K562 (cell line): ENCODE results near the gene FOXL3. TPM values are rescaled to one million over a fixed set of nuclear protein-coding genes. Genes with fewer than 3 reads are reported as not detected.

Experiments
- ATAC-seq: fragments of 200-7000 bp; cut with Tn5 transposase; 3 replicates; pipeline ENCODE4 v1.9.1; 2020; ENCODE audit warnings: moderate library complexity
- BruUV-seq: library from RNA; stranded (reverse); fragments of 400-500 nt; replicated peaks from 2 replicates; lab custom pipeline; 2021; lab: Mats Ljungman, UMichigan
- CTCF ChIA-PET: fragments of 300-600 bp; formaldehyde crosslinking; extraction: SDS; loops from one replicate; lab custom pipeline; 2021; ENCODE audit warnings: low intra/inter-chr PET ratio; lab: Yijun Ruan, JAX
- POLR2A ChIA-PET: fragments of 300-600, 350-650 bp; sonication (Branson Sonifier 250); formaldehyde crosslinking; extraction: SDS; loops from one replicate; lab custom pipeline; 2021; ENCODE audit warnings: antibody characterized with exemption, inconsistent platforms; lab: Yijun Ruan, JAX
- DNase-seq, 4 experiments: peaks; one replicate each; pipeline versions ENCODE4 v3.0.0 to v3.0.0-alpha.2; 2011 to 2018; ENCODE audit warnings: low spot score in 3 of 4, mixed read lengths in 3 of 4; ENCODE audit errors: extremely low read depth in 1 of 4
- FAIRE-seq: peaks from 2 replicates; lab custom pipeline; 2011; peaks lifted over from hg19 to GRCh38; lab: Jason Lieb, UNC
- H2AFZ ChIP-seq: 2 replicates; pipeline ENCODE4 v1.6.0; 2011; ENCODE audit warnings: low read depth, low read length, control low read depth, inconsistent platforms
- H3K27ac ChIP-seq: fragments of 200-600 bp; 3 replicates; pipeline ENCODE4 v1.8.0; 2011; ENCODE audit warnings: low read depth, mild to moderate bottlenecking, control low read depth, inconsistent platforms, low read length, moderate library complexity, mixed read lengths; ENCODE audit errors: extremely low read depth
- H3K27me3 ChIP-seq, 2 experiments: fragments of 300-600 bp in 1 of 2; 2 replicates in 1 of 2; 3 replicates in 1 of 2; pipeline versions ENCODE4 v1.6.0 to v1.8.0; 2011; ENCODE audit warnings: inconsistent platforms in 2 of 2, low read length in 2 of 2, mild to moderate bottlenecking in 1 of 2, mixed read lengths in 1 of 2, moderate library complexity in 1 of 2; ENCODE audit not compliant: control insufficient read depth in 2 of 2, insufficient read depth in 2 of 2
- H3K36me3 ChIP-seq: fragments of 300-600 bp; 3 replicates; pipeline ENCODE4 v1.8.0; 2011; ENCODE audit warnings: mild to moderate bottlenecking, low read length, inconsistent platforms; ENCODE audit not compliant: control insufficient read depth, insufficient read depth
- H3K4me1 ChIP-seq, 2 experiments: fragments of 200-600 bp in 1 of 2; replicated peaks in 1 of 2; 2 replicates in 1 of 2; 3 replicates in 1 of 2; pipeline versions ENCODE4 v1.5.1 to v1.8.0; 2011; ENCODE audit warnings: inconsistent platforms in 2 of 2, low read length in 2 of 2, mild to moderate bottlenecking in 1 of 2, mixed read lengths in 1 of 2, moderate library complexity in 1 of 2; ENCODE audit not compliant: control insufficient read depth in 2 of 2, insufficient read depth in 2 of 2
- H3K4me2 ChIP-seq: 2 replicates; pipeline ENCODE4 v1.6.1; 2011; ENCODE audit warnings: low read length, control low read depth, inconsistent platforms, mixed read lengths; ENCODE audit not compliant: insufficient read depth
- H3K4me3 ChIP-seq: fragments of 200-600 bp; sonication (generic), shearing (Covaris generic); 2 replicates; pipeline ENCODE4 v1.5.1; 2016; ENCODE audit warnings: control low read depth, inconsistent platforms
- H3K79me2 ChIP-seq: fragments of 200-600 bp; 3 replicates; pipeline ENCODE4 v1.8.0; 2011; ENCODE audit warnings: low read length, inconsistent platforms; ENCODE audit not compliant: control insufficient read depth, insufficient read depth
- H3K9ac ChIP-seq, 2 experiments: 2 replicates each; pipeline versions ENCODE4 v1.6.0 to v1.6.1; 2011; ENCODE audit warnings: low read depth in 2 of 2, low read length in 2 of 2, control low read depth in 1 of 2, inconsistent platforms in 1 of 2, mild to moderate bottlenecking in 1 of 2, mixed read lengths in 1 of 2; ENCODE audit not compliant: insufficient read depth in 1 of 2
- H3K9me1 ChIP-seq: one replicate; pipeline ENCODE4 v1.6.0; 2011; ENCODE audit warnings: inconsistent platforms, mild to moderate bottlenecking, low read length, moderate library complexity; ENCODE audit not compliant: control insufficient read depth, insufficient read depth
- H3K9me3 ChIP-seq: replicated peaks from 2 replicates; pipeline ENCODE4 v1.5.1; 2011; ENCODE audit warnings: low read depth, low read length, inconsistent platforms; ENCODE audit not compliant: control insufficient read depth, insufficient read depth
- H4K20me1 ChIP-seq: replicated peaks from 2 replicates; pipeline ENCODE4 v1.6.1; 2011; ENCODE audit warnings: low read length, inconsistent platforms, mixed read lengths; ENCODE audit not compliant: control insufficient read depth, insufficient read depth
- HMG20B ChIP-seq: fragments of 250-450 bp; sonication (Bioruptor Pico); IDR thresholded peaks from 2 replicates; pipeline ENCODE4 v1.5.0; 2021; ENCODE audit warnings: mild to moderate bottlenecking
- ILF3 ChIP-seq: fragments of 450-650 bp; IDR thresholded peaks from 2 replicates; pipeline ENCODE4 v1.6.1; 2018; ENCODE audit warnings: antibody characterized with exemption, mild to moderate bottlenecking, moderate library complexity, borderline replicate concordance
- JUN ChIP-seq, 2 experiments: sonication (generic) in 1 of 2; formaldehyde crosslinking in 1 of 2; IDR thresholded peaks; 2 replicates each; pipeline versions ENCODE4 v1.6.1 to v1.8.0; 2012 to 2022; ENCODE audit warnings: borderline replicate concordance in 2 of 2, mild to moderate bottlenecking in 2 of 2, improper control_type of control experiment in 1 of 2, low read depth in 1 of 2, low read length in 1 of 2, missing genetic modification reagents in 1 of 2
- KAT8 ChIP-seq: fragments of 450-650 bp; IDR thresholded peaks from 2 replicates; pipeline ENCODE4 v1.6.1; 2016; ENCODE audit warnings: low read depth, mild to moderate bottlenecking
- KLF16 ChIP-seq: IDR thresholded peaks from 2 replicates; pipeline ENCODE4 v1.6.1; 2016; ENCODE audit warnings: antibody characterized with exemption
- POLR3A ChIP-seq: IDR thresholded peaks from 2 replicates; pipeline ENCODE4 v1.6.1; 2011; ENCODE audit warnings: borderline replicate concordance, mild to moderate bottlenecking, moderate library complexity; ENCODE audit not compliant: insufficient read length, insufficient read depth; ENCODE audit errors: extremely low read depth
- PURB ChIP-seq: sonication (generic); formaldehyde crosslinking; IDR thresholded peaks from 2 replicates; pipeline ENCODE4 v1.9.0; 2021; ENCODE audit warnings: low read depth, mild to moderate bottlenecking, missing genetic modification reagents
- TFAM ChIP-seq: fragments of 250-450 bp; sonication (Bioruptor Pico); conservative IDR thresholded peaks from 2 replicates; pipeline ENCODE4 v1.5.0; 2021; ENCODE audit warnings: mild to moderate bottlenecking, moderate library complexity
- ZNF140 ChIP-seq: fragments of 250-450 bp; sonication (Bioruptor Pico); IDR thresholded peaks from 2 replicates; pipeline ENCODE4 v1.8.0; 2021; ENCODE audit warnings: moderate library complexity, mild to moderate bottlenecking, inconsistent platforms
- ZNF431 ChIP-seq: sonication (generic); formaldehyde crosslinking; IDR thresholded peaks from 2 replicates; pipeline ENCODE4 v1.8.0; 2022; ENCODE audit warnings: mild to moderate bottlenecking, missing genetic modification reagents
- ZNF586 ChIP-seq: fragments of 450-650 bp; formaldehyde crosslinking; conservative IDR thresholded peaks from 2 replicates; pipeline ENCODE4 v1.4.0; 2020; ENCODE audit warnings: mild to moderate bottlenecking, moderate library complexity
- WGBS: fragments of 100-300 bp; shearing (Covaris generic); methylation state at CpG from one replicate; pipeline ENCODE4 v1.1.6; 2016; ENCODE audit warnings: low coverage, mixed read lengths; ENCODE audit not compliant: insufficient coverage; ENCODE audit errors: missing lambda C conversion rate; 5-methylcytosine and 5-hydroxymethylcytosine counted together
- in situ Hi-C: fragments of 300-500 bp; cut with MboI; formaldehyde crosslinking; loops from 4 replicates; pipeline ENCODE4 v1.15.0; 2018; ENCODE audit warnings: inconsistent platforms, mixed read lengths
- intact Hi-C: fragments of 100-400 bp; cut with micrococcal nuclease; formaldehyde crosslinking; loops from 2 replicates; pipeline ENCODE4 v1.14.2; 2022
- polyA plus RNA-seq, 8 experiments: library from polyadenylated mRNA; depleted of rRNA in 4 of 8; stranded (reverse) in 5 of 8; unstranded in 3 of 8; fragments of >200 nt; fragmentation: Nextera tagmentation in 2 of 8; fragmentation: Illumina TruSeq in 1 of 8; extraction: Ambion mirVana in 2 of 8; extraction: Trizol in 1 of 8; gene quantifications; 2 replicates each; pipeline versions ENCODE4 v1.2.1 to v1.2.3, GENCODE V29; 2011 to 2014; ENCODE audit warnings: inconsistent platforms in 1 of 8, missing spikeins in 1 of 8
- total RNA-seq, 7 experiments: library from RNA; depleted of rRNA in 6 of 7; stranded (reverse); fragments of >200 nt in 6 of 7; fragmentation: Illumina TruSeq in 2 of 7; extraction: Trizol in 2 of 7; gene quantifications; 2 replicates each; pipeline versions ENCODE4 v1.2.1 to v1.2.3, GENCODE V29; 2011 to 2021; ENCODE audit warnings: low replicate concordance in 1 of 7
- TF ChIP-seq, protein P1 (sequence below): fragments of 450-650 bp; conservative IDR thresholded peaks from 2 replicates; pipeline ENCODE4 v1.6.1; 2016; ENCODE audit warnings: missing genetic modification characterization, low read depth, mild to moderate bottlenecking, control low read depth, missing compliant biosample characterization
- TF ChIP-seq, protein P2 (sequence below): sonication (generic); formaldehyde crosslinking; IDR thresholded peaks from 2 replicates; pipeline ENCODE4 v1.8.1; 2023; ENCODE audit warnings: mild to moderate bottlenecking, missing genetic modification reagents

The FOXL3 gene
- total and polyA plus RNA-seq, 9 of the 15 experiments (the other 6 are each of a cell fraction or from before 2014, with no cell fraction given), result not detected

DNA sequence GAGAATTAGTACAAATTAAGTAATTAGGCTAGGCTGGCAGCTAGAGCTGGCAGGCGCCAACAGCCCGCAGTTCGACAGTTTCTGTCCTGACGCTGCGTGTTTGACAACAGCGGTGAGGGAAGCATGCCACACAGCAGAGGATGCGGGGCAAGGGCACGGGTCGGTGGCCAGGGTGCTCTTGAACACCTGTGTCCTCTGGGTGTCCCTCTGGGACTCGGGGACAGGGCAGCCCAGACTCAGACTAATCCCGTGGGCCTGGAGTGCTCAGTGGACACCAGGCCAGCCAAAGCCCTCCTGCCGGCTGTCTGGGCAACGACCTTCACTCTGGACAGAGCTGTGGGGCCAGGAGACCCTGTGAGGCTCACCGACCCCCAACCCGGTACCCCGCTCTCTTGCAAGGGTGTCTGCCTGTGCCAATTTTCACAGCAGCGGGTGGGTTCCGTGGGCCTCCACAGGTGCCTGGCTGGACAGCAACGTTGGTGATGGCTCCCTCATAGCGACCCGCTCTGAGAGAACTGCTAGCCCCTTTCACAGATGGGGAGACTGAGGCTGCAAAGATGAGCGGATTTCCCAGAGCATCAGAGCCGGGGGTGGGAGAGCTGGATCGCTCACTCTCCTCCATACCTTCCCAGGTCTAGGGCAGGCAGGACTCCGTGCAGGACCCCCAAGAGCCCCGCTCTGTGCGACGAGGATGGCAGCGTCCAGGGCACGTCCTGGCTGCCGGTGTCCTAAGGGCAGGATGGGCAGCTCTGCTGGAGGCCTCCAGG is 48.5 kb downstream of the FOXL3 start:
- Histone ChIP-seq H3K4me1 (peaks cover 10 to 36% of the 10 kb centered on the region in 2 experiments; a peak in 4 of 5 replicates), H3K4me3 (no peak overlapping the region), H3K79me2 (no peaks in the 10 kb centered on the region), H3K36me3 (no peaks in the 10 kb centered on the region), H2AFZ (no peak overlapping the region), H3K9me3 (peaks cover 10% of the 10 kb centered on the region; the same call in 1 of the 2 replicates), H3K9me1 (peaks cover 5% of the 10 kb centered on the region), H3K4me2 (no peak overlapping the region), H3K9ac (no peak overlapping the region; a peak in 1 of 4 replicates), H3K27ac (no peak overlapping the region), H3K27me3 (peaks cover 33 to 52% of the 10 kb centered on the region in 2 experiments), H4K20me1 (0 out of 2 replicates have a peak, but pooled peaks cover 14% of the 10 kb centered on the region)
- no TSS peak for BruUV-seq
- WGBS, result 13% methylated on average over 31 of the region's 31 CpGs
- no peak for ATAC-seq
- POLR2A ChIA-PET, result interaction anchor here (0.7 kb wide), 1 partner anchor 98 kb away, joined by 3 read pairs; no protein-coding TSS in a partner anchor
- no peak for FAIRE-seq
- CTCF ChIA-PET, result no interaction called here
- intact Hi-C loops (no loop called here), in situ Hi-C loops (no loop called here)
- no peak for DNase-seq
- TF ChIP-seq, protein P1, sequence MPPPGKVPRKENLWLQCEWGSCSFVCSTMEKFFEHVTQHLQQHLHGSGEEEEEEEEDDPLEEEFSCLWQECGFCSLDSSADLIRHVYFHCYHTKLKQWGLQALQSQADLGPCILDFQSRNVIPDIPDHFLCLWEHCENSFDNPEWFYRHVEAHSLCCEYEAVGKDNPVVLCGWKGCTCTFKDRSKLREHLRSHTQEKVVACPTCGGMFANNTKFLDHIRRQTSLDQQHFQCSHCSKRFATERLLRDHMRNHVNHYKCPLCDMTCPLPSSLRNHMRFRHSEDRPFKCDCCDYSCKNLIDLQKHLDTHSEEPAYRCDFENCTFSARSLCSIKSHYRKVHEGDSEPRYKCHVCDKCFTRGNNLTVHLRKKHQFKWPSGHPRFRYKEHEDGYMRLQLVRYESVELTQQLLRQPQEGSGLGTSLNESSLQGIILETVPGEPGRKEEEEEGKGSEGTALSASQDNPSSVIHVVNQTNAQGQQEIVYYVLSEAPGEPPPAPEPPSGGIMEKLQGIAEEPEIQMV (tag), result no peak
- TF ChIP-seq HMG20B, result no peak
- no peak for TF ChIP-seq ZNF586
- no peak for TF ChIP-seq POLR3A
- TF ChIP-seq ZNF431 (CRISPR knock-in tag), result no peak
- no peak for TF ChIP-seq JUN (IDR thresholded peaks at IDR 0.05; ENCODE audit: borderline replicate concordance, low read depth, low read length)
- TF ChIP-seq JUN (CRISPR knock-in tag; IDR thresholded peaks at IDR 0.05; ENCODE audit: borderline replicate concordance), result no peak
- TF ChIP-seq KLF16, result no peak
- TF ChIP-seq ILF3, result no peak
- TF ChIP-seq TFAM (CRISPR knock-in tag), result no peak
- no peak for TF ChIP-seq PURB (CRISPR knock-in tag)
- TF ChIP-seq KAT8, result no peak
- no peak for TF ChIP-seq ZNF140 (CRISPR knock-in tag)
- TF ChIP-seq, protein P2, sequence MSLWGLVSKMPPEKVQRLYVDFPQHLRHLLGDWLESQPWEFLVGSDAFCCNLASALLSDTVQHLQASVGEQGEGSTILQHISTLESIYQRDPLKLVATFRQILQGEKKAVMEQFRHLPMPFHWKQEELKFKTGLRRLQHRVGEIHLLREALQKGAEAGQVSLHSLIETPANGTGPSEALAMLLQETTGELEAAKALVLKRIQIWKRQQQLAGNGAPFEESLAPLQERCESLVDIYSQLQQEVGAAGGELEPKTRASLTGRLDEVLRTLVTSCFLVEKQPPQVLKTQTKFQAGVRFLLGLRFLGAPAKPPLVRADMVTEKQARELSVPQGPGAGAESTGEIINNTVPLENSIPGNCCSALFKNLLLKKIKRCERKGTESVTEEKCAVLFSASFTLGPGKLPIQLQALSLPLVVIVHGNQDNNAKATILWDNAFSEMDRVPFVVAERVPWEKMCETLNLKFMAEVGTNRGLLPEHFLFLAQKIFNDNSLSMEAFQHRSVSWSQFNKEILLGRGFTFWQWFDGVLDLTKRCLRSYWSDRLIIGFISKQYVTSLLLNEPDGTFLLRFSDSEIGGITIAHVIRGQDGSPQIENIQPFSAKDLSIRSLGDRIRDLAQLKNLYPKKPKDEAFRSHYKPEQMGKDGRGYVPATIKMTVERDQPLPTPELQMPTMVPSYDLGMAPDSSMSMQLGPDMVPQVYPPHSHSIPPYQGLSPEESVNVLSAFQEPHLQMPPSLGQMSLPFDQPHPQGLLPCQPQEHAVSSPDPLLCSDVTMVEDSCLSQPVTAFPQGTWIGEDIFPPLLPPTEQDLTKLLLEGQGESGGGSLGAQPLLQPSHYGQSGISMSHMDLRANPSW (CRISPR knock-in tag), result no peak
